GM23338 (cell line): ENCODE results near the gene RHOA. TPM values are rescaled to one million over a fixed set of nuclear protein-coding genes. Genes with fewer than 3 reads are reported as not detected.

ENCODE experiments used
- ATAC-seq: fragments of 200-7000 bp; cut with Tn5 transposase; 3 replicates; pipeline ENCODE4 v1.9.1; 2020
- DNase-seq: peaks from one replicate; pipeline ENCODE4 v3.0.0-alpha.2; 2015; ENCODE audit warnings: low spot score
- H2AFZ ChIP-seq: fragments of 200-600 bp; sonication (generic); 2 replicates; pipeline ENCODE4 v1.8.0; 2016; ENCODE audit warnings: antibody characterized with exemption, mild to moderate bottlenecking, moderate library complexity
- H3F3A ChIP-seq: fragments of 200-600 bp; sonication (generic); replicated peaks from 2 replicates; pipeline ENCODE4 v1.8.0; 2017; ENCODE audit warnings: antibody characterized with exemption, mixed run types, low read depth
- H3K27ac ChIP-seq: fragments of 200-600 bp; sonication (generic); 2 replicates; pipeline ENCODE4 v1.6.1; 2016; ENCODE audit warnings: low read depth
- H3K27me3 ChIP-seq: fragments of 200-600 bp; sonication (generic); 2 replicates; pipeline ENCODE4 v1.8.0; 2016; ENCODE audit warnings: mild to moderate bottlenecking, mixed run types, moderate library complexity; ENCODE audit not compliant: insufficient read depth
- H3K36me3 ChIP-seq: fragments of 200-600 bp; sonication (generic); 2 replicates; pipeline ENCODE4 v1.8.0; 2016; ENCODE audit warnings: mild to moderate bottlenecking; ENCODE audit not compliant: insufficient read depth
- H3K4me1 ChIP-seq: fragments of 200-600 bp; sonication (generic); 2 replicates; pipeline ENCODE4 v1.8.0; 2016; ENCODE audit warnings: mild to moderate bottlenecking, moderate library complexity; ENCODE audit not compliant: insufficient read depth
- H3K4me2 ChIP-seq: fragments of 200-600 bp; sonication (generic); 2 replicates; pipeline ENCODE4 v1.7.1; 2017; ENCODE audit warnings: mixed run types
- H3K4me3 ChIP-seq: fragments of 200-600 bp; sonication (generic); 2 replicates; pipeline ENCODE4 v1.6.1; 2016; ENCODE audit warnings: mixed run types
- H3K79me2 ChIP-seq: fragments of 200-600 bp; sonication (generic); replicated peaks from 2 replicates; pipeline ENCODE4 v1.8.0; 2017; ENCODE audit warnings: mild to moderate bottlenecking; ENCODE audit not compliant: insufficient read depth
- H3K9me2 ChIP-seq: fragments of 200-600 bp; sonication (generic); 2 replicates; pipeline ENCODE4 v1.8.0; 2017; ENCODE audit not compliant: insufficient read depth
- H4K20me1 ChIP-seq: fragments of 200-600 bp; sonication (generic); replicated peaks from 2 replicates; pipeline ENCODE4 v1.8.0; 2017; ENCODE audit warnings: mild to moderate bottlenecking; ENCODE audit not compliant: insufficient read depth
- H3K27ac Mint-ChIP-seq: 2 replicates; pipeline ENCODE4 v1.8.0; 2020; ENCODE audit warnings: inconsistent platforms, mild to moderate bottlenecking, moderate library complexity, mixed read lengths
- H3K27me3 Mint-ChIP-seq: 3 replicates; pipeline ENCODE4 v1.8.0; 2022; ENCODE audit warnings: low read depth, mild to moderate bottlenecking, moderate library complexity, mixed read lengths, inconsistent platforms; ENCODE audit not compliant: insufficient read depth, poor library complexity
- H3K36me3 Mint-ChIP-seq: 3 replicates; pipeline ENCODE4 v1.8.0; 2021; ENCODE audit warnings: low read depth, mild to moderate bottlenecking, inconsistent platforms, moderate library complexity, mixed read lengths
- H3K4me1 Mint-ChIP-seq: 3 replicates; pipeline ENCODE4 v1.8.0; 2020; ENCODE audit warnings: mild to moderate bottlenecking, inconsistent platforms, mixed read lengths
- H3K4me3 Mint-ChIP-seq: 3 replicates; pipeline ENCODE4 v1.8.0; 2021; ENCODE audit warnings: moderate library complexity, mild to moderate bottlenecking, inconsistent platforms, mixed read lengths
- H3K9me3 Mint-ChIP-seq: 3 replicates; pipeline ENCODE4 v1.8.0; 2020; ENCODE audit warnings: moderate library complexity, mild to moderate bottlenecking, inconsistent platforms, mixed read lengths
- CTCF ChIP-seq, 2 experiments: fragments of 200-600 bp in 1 of 2; sonication (generic) in 1 of 2; conservative IDR thresholded peaks; 2 replicates each; pipeline versions ENCODE4 v1.5.1 to v1.6.1; 2016 to 2017; ENCODE audit warnings: antibody characterized with exemption in 2 of 2, low read depth in 2 of 2, mild to moderate bottlenecking in 2 of 2, moderate library complexity in 1 of 2
- ETS1 ChIP-seq: IDR thresholded peaks from 2 replicates; pipeline ENCODE4 v1.6.1; 2016; ENCODE audit warnings: antibody characterized with exemption
- EZH2 ChIP-seq: fragments of 200-600 bp; sonication (generic); IDR thresholded peaks from one replicate; pipeline ENCODE4 v1.8.0; 2017; ENCODE audit warnings: antibody characterized with exemption, mild to moderate bottlenecking, low read depth; ENCODE audit not compliant: unreplicated experiment
- JUNB ChIP-seq: IDR thresholded peaks from one replicate; pipeline ENCODE4 v1.6.1; 2016; ENCODE audit warnings: antibody characterized with exemption; ENCODE audit not compliant: unreplicated experiment
- REST ChIP-seq: IDR thresholded peaks from one replicate; pipeline ENCODE4 v1.6.1; 2018; ENCODE audit warnings: antibody characterized with exemption; ENCODE audit not compliant: unreplicated experiment
- STAT1 ChIP-seq: IDR thresholded peaks from one replicate; pipeline ENCODE4 v1.6.1; 2016; ENCODE audit warnings: antibody characterized with exemption; ENCODE audit not compliant: unreplicated experiment
- ZNF331 ChIP-seq: fragments of 250-450 bp; sonication (Bioruptor Pico); IDR thresholded peaks from 2 replicates; pipeline ENCODE4 v1.5.0; 2020; ENCODE audit warnings: low read depth, mild to moderate bottlenecking, moderate library complexity
- polyA plus RNA-seq: library from polyadenylated mRNA; unstranded; fragments of >200 nt; fragmentation: Nextera tagmentation; extraction: Ambion mirVana; gene quantifications from 2 replicates; pipeline ENCODE4 v1.2.1, GENCODE V29; 2016
- total RNA-seq: library from RNA; depleted of rRNA; stranded (reverse); fragments of >200 nt; shearing (Covaris generic); gene quantifications from 2 replicates; pipeline ENCODE4 v1.2.3, GENCODE V29; 2014

Gene RHOA
- total and polyA plus RNA-seq, 2 experiments from 2014 or later = 248 to 373 TPM

GRCh38 chr3:49378249-49378895 is 33.4 kb downstream of the RHOA start:
- H3K36me3 Mint-ChIP-seq = peaks cover 21% of the 10 kb centered on the region
- peaks cover 48% of the 10 kb centered on the region for H4K20me1 ChIP-seq

GRCh38 chr3:49377483-49377882 is 34.3 kb downstream of the RHOA start:
- peaks cover 45% of the 10 kb centered on the region for H4K20me1 ChIP-seq
- no peak overlapping the region for H3K4me3 ChIP-seq
- H3K27me3 ChIP-seq = no peaks in the 10 kb centered on the region
- Mint-ChIP-seq H3K36me3 (peaks cover 30% of the 10 kb centered on the region), H3K4me3 (no peak overlapping the region), H3K4me1 (peaks cover 3% of the 10 kb centered on the region; the same call in 1 of the 3 replicates), H3K27me3 (peaks cover 3% of the 10 kb centered on the region), H3K27ac (peak overlapping the region; percentile 74), H3K9me3 (no peaks in the 10 kb centered on the region)
- H2AFZ ChIP-seq = no peak overlapping the region
- H3K36me3 ChIP-seq = 0 out of 2 replicates have a peak, but pooled peaks cover 18% of the 10 kb centered on the region
- H3K4me1 ChIP-seq = 0 out of 2 replicates have a peak, but pooled peaks cover 3% of the 10 kb centered on the region
- H3K4me2 ChIP-seq = no peak overlapping the region
- peaks cover 96% of the 10 kb centered on the region for H3K79me2 ChIP-seq
- H3K9me2 ChIP-seq = no peaks in the 10 kb centered on the region
- ATAC-seq = peak; percentile 38; the same call in 2 of the 3 replicates
- DNase-seq = no peak
- peaks cover 9% of the 10 kb centered on the region for H3F3A ChIP-seq
- H3K27ac ChIP-seq = 0 out of 2 replicates have a peak overlapping the region, but pooled peaks have one; percentile 74
- no peak for TF ChIP-seq ZNF331 (CRISPR knock-in tag)
- no peak for TF ChIP-seq JUNB
- TF ChIP-seq EZH2 = no peak
- TF ChIP-seq STAT1 = no peak
- no peak for TF ChIP-seq CTCF (conservative IDR thresholded peaks at IDR 0.05; ENCODE audit: low read depth in 2 of 2)

More at GRCh38 chr3:49378249-49378895, 33.4 kb downstream of the RHOA start:
- Histone ChIP-seq H3F3A (peaks cover 9% of the 10 kb centered on the region), H3K79me2 (peaks cover 100% of the 10 kb centered on the region), H3K36me3 (0 out of 2 replicates have a peak, but pooled peaks cover 10% of the 10 kb centered on the region), H2AFZ (no peak overlapping the region), H3K4me3 (no peak overlapping the region), H3K9me2 (no peaks in the 10 kb centered on the region), H3K4me1 (0 out of 2 replicates have a peak, but pooled peaks cover 3% of the 10 kb centered on the region), H3K4me2 (no peak overlapping the region), H3K27me3 (no peaks in the 10 kb centered on the region), H3K27ac (0 out of 2 replicates have a peak overlapping the region, but pooled peaks have one; percentile 32)
- H3K27me3 Mint-ChIP-seq = peaks cover 3% of the 10 kb centered on the region
- H3K4me3 Mint-ChIP-seq = no peak overlapping the region
- ATAC-seq (no peak), DNase-seq (no peak)
- TF ChIP-seq ETS1 (no peak), REST (no peak)
- H3K9me3 Mint-ChIP-seq = no peaks in the 10 kb centered on the region
- peaks cover 3% of the 10 kb centered on the region; the same call in 1 of the 3 replicates for H3K4me1 Mint-ChIP-seq
- no peak overlapping the region for H3K27ac Mint-ChIP-seq
